Right lobe of liver (tissue), 6 donors: ENCODE data around the gene PPFIBP2. TPM values are rescaled to one million over a fixed set of nuclear protein-coding genes. Genes with fewer than 3 reads are reported as not detected.

Experiments
- ATAC-seq, 4 donors: fragments of 200-7000 bp; cut with Tn5 transposase; one replicate each; pipeline ENCODE4 v1.9.1; 2020; ENCODE audit warnings: mild to moderate bottlenecking in 4 of 4, moderate library complexity in 4 of 4
- DNase-seq, 3 donors: peaks; one replicate each; pipeline ENCODE4 v3.0.0-alpha.2; 2020
- H3K27ac ChIP-seq, 3 donors: fragments of 200-600 bp; one replicate each; pipeline ENCODE4 v1.8.0; 2022
- H3K27me3 ChIP-seq, 2 donors: fragments of 200-600 bp; one replicate each; pipeline ENCODE4 v1.8.0; 2022
- H3K36me3 ChIP-seq, 4 donors: fragments of 200-600 bp; sonication (generic) in 1 of 4; one replicate each; pipeline versions ENCODE4 v1.5.1 to v1.8.0; 2017 to 2022; ENCODE audit warnings: control low read depth in 1 of 4
- H3K4me1 ChIP-seq, 4 donors: fragments of 200-600 bp; sonication (generic) in 1 of 4; one replicate each; pipeline versions ENCODE4 v1.5.1 to v1.8.0; 2017 to 2022; ENCODE audit warnings: control low read depth in 1 of 4
- H3K4me3 ChIP-seq, 3 donors: fragments of 200-600 bp; one replicate each; pipeline ENCODE4 v1.8.0; 2022
- H3K9me3 ChIP-seq, 4 donors: fragments of 200-600 bp; sonication (generic) in 1 of 4; one replicate each; pipeline versions ENCODE4 v1.5.1 to v1.8.0; 2017 to 2022; ENCODE audit warnings: control low read depth in 1 of 4
- CTCF ChIP-seq, 4 donors: fragments of 200-600 bp in 3 of 4; fragments of 450-650 bp in 1 of 4; IDR thresholded peaks; one replicate each; pipeline versions ENCODE4 v1.5.1 to v1.8.0; 2016 to 2022; ENCODE audit warnings: antibody characterized with exemption in 4 of 4, mild to moderate bottlenecking in 2 of 4
- POLR2A ChIP-seq: fragments of 450-650 bp; IDR thresholded peaks from one replicate; pipeline ENCODE4 v1.6.1; 2017; ENCODE audit warnings: antibody characterized with exemption, mild to moderate bottlenecking
- WGBS: methylation state at CpG from one replicate; pipeline ENCODE4 v1.1.6; 2018; ENCODE audit warnings: low coverage, low lambda C conversion rate; ENCODE audit not compliant: insufficient coverage; ENCODE audit errors: missing lambda C conversion rate; 5-methylcytosine and 5-hydroxymethylcytosine counted together
- intact Hi-C, 2 donors: fragments of 100-400 bp; cut with DNase I; formaldehyde crosslinking; loops; one replicate each; pipeline versions ENCODE4 v1.11.2 to v1.14.1; 2022
- long read RNA-seq: library from polyadenylated mRNA; unstranded; transcript quantifications from one replicate; pipeline ENCODE4 v2.0.0, GENCODE V29; 2019
- total RNA-seq, 6 experiments: library from RNA; depleted of rRNA in 2 of 6; stranded (reverse); fragments of >200 nt in 2 of 6; fragmentation: NEBNext Ultra II Directional in 3 of 6; extraction: Animal tissue kit (Norgen Biotek cat#: 25700) in 3 of 6; gene quantifications; one replicate each; pipeline versions ENCODE4 v1.1.0 to v1.2.4, GENCODE V29; 2016 to 2023
- donor health status: DM: no; HTN: yes; CAD: no.
- donor health status: DM: no; HTN: no; CAD: no.
- donor health status: DM: no; HTN: no; CAD: no.
- donor health status: DM: no; HTN: yes; CAD: no.
- donor health status: DM: no; HTN: yes; CAD: no.

Gene PPFIBP2
- total RNA-seq = 10 to 100 TPM; 25.5 to 69.3 (median 46.6) TPM
- long read RNA-seq, partial matches to known transcripts = 1 of 2 reads
- long read RNA-seq, other reads (novel, unspliced or antisense) = 0 of 2 reads

GRCh38 chr11:7513234-7514098, at the start of gene PPFIBP2:
Gene PPFIBP2 (plus strand): TSS chr11:7513999. CDS start chr11:7549476, 35,477 bp downstream.
- ATAC-seq = peak; percentile 82 to 92 (median 86)
- TF ChIP-seq CTCF (IDR thresholded peaks at IDR 0.05) (peak; percentile 65 to 75 (median 70)), POLR2A (peak; percentile 92)
- intact Hi-C loops = loop anchor here in 1 of 2 donors (10.0 kb wide), 1 partner anchor 51 kb away; no protein-coding TSS in a partner anchor
- Histone ChIP-seq H3K4me3 (peak within 1 kb of the TSS; percentile 74 to 99 (median 92)), H3K27me3 (no peaks in the 10 kb centered on the region), H3K36me3 (no peaks in the 10 kb centered on the region), H3K27ac (peak within 1 kb of the TSS; percentile 80 to 92 (median 86)), H3K9me3 (no peaks in the 10 kb centered on the region), H3K4me1 (peaks cover 0 to 41% (median 18%) of the 10 kb centered on the region in 4 donors)
- WGBS = 0% methylated on average over 5 of the region's 79 CpGs
- peak; percentile 95 to 98 (median 96) for DNase-seq

GRCh38 chr11:7467652-7468051, 46.1 kb upstream of the PPFIBP2 start:
- no peak for TF ChIP-seq CTCF (IDR thresholded peaks at IDR 0.05)
- no peak for TF ChIP-seq POLR2A
- ATAC-seq = no peak
- 100% methylated on average over 1 of the region's 2 CpGs for WGBS

GRCh38 chr11:7469351-7469865, 44.4 kb upstream of the PPFIBP2 start:
- Histone ChIP-seq H3K27me3 (no peaks in the 10 kb centered on the region), H3K4me3 (no peak overlapping the region), H3K36me3 (no peaks in the 10 kb centered on the region), H3K27ac (no peak overlapping the region), H3K4me1 (no peaks in the 10 kb centered on the region), H3K9me3 (no peaks in the 10 kb centered on the region)
- ATAC-seq (no peak), DNase-seq (no peak)
- TF ChIP-seq POLR2A (no peak), CTCF (IDR thresholded peaks at IDR 0.05) (no peak)
- intact Hi-C loops = no loop called here
- 73% methylated on average over 4 of the region's 5 CpGs for WGBS

More at GRCh38 chr11:7467652-7468051, 46.1 kb upstream of the PPFIBP2 start:
- Histone ChIP-seq H3K4me3 (no peak overlapping the region), H3K27me3 (no peaks in the 10 kb centered on the region), H3K36me3 (no peaks in the 10 kb centered on the region), H3K9me3 (no peaks in the 10 kb centered on the region), H3K4me1 (no peaks in the 10 kb centered on the region), H3K27ac (no peak overlapping the region)
- DNase-seq = no peak
- intact Hi-C loops = no loop called here

- Histone ChIP-seq H3K27ac (no peak overlapping the region), H3K4me3 (no peak overlapping the region), H3K36me3 (no peaks in the 10 kb centered on the region), H3K9me3 (no peaks in the 10 kb centered on the region), H3K27me3 (no peaks in the 10 kb centered on the region), H3K4me1 (no peaks in the 10 kb centered on the region)
- intact Hi-C loops = no loop called here
- WGBS = 70% methylated on average over 2 of the region's 7 CpGs
- TF ChIP-seq POLR2A = no peak
- TF ChIP-seq CTCF (IDR thresholded peaks at IDR 0.05) = no peak
- ATAC-seq (no peak), DNase-seq (no peak)
Measured at GRCh38 chr11:7471071-7471470, 42.7 kb upstream of the PPFIBP2 start.
